SU-DHL-6 (cell line): ENCODE data around the gene RASSF3.

ENCODE experiments used
- H2AFZ ChIP-seq: fragments of 200-600 bp; sonication (generic); 2 replicates; pipeline ENCODE4 v1.6.1; 2014; ENCODE audit warnings: low read depth, mild to moderate bottlenecking, moderate library complexity, mixed read lengths, antibody characterized with exemption, low read length; ENCODE audit not compliant: severe bottlenecking
- H3F3A ChIP-seq: fragments of 200-600 bp; shearing (Covaris generic); 2 replicates; pipeline ENCODE4 v1.6.0; 2016; ENCODE audit warnings: antibody characterized with exemption, mild to moderate bottlenecking; ENCODE audit not compliant: insufficient read depth
- H3K27ac ChIP-seq: fragments of 200-600 bp; sonication (generic); 2 replicates; pipeline ENCODE4 v1.5.1; 2016; ENCODE audit warnings: low read depth, mild to moderate bottlenecking, low read length, moderate library complexity, mixed read lengths
- H3K27me3 ChIP-seq: fragments of 200-600 bp; sonication (generic), shearing (Covaris generic); 2 replicates; pipeline ENCODE4 v1.6.0; 2014; ENCODE audit warnings: mild to moderate bottlenecking, low read length
- H3K36me3 ChIP-seq: fragments of 200-600 bp; sonication (generic); 2 replicates; pipeline ENCODE4 v1.6.1; 2014; ENCODE audit warnings: mild to moderate bottlenecking, low read length, mixed read lengths
- H3K4me2 ChIP-seq: fragments of 300-600, 200-600 bp; shearing (Covaris generic), sonication (generic); 2 replicates; pipeline ENCODE4 v1.6.0; 2014; ENCODE audit warnings: low read length, low read depth, mild to moderate bottlenecking; ENCODE audit not compliant: poor library complexity, severe bottlenecking
- H3K4me3 ChIP-seq: fragments of 200-600 bp; sonication (generic); 2 replicates; pipeline ENCODE4 v1.5.1; 2014; ENCODE audit warnings: antibody characterized with exemption, low read length, mild to moderate bottlenecking, mixed read lengths; ENCODE audit not compliant: insufficient read depth, poor library complexity, severe bottlenecking
- H3K79me2 ChIP-seq: fragments of 200-600 bp; sonication (generic); 2 replicates; pipeline ENCODE4 v1.6.1; 2014; ENCODE audit warnings: mild to moderate bottlenecking, low read length, moderate library complexity; ENCODE audit not compliant: insufficient read depth
- H3K9ac ChIP-seq: fragments of 200-600 bp; sonication (generic); 2 replicates; pipeline ENCODE4 v1.7.0; 2014; ENCODE audit warnings: mild to moderate bottlenecking, low read length
- H3K9me2 ChIP-seq: fragments of 200-600 bp; sonication (generic); replicated peaks from 2 replicates; pipeline ENCODE4 v1.6.1; 2014; ENCODE audit warnings: low read length; ENCODE audit not compliant: insufficient read depth
- H3K9me3 ChIP-seq: fragments of 200-600 bp; sonication (generic); 2 replicates; pipeline ENCODE4 v1.6.1; 2014; ENCODE audit warnings: low read length, mixed read lengths; ENCODE audit not compliant: insufficient read depth
- H4K20me1 ChIP-seq: fragments of 200-600 bp; sonication (generic); 2 replicates; pipeline ENCODE4 v1.6.1; 2014; ENCODE audit warnings: low read depth, mild to moderate bottlenecking, antibody characterized with exemption, low read length, moderate library complexity, mixed read lengths
- EZH2phosphoT487 ChIP-seq: fragments of 200-600 bp; sonication (generic), shearing (Covaris generic); conservative IDR thresholded peaks from 2 replicates; pipeline ENCODE4 v1.6.1; 2018; ENCODE audit warnings: mild to moderate bottlenecking, antibody characterized with exemption, low read length, moderate library complexity, mixed read lengths
- TF ChIP-seq, protein P1 (sequence below): fragments of 200-600 bp; sonication (generic); IDR thresholded peaks from one replicate; pipeline ENCODE4 v1.5.1; 2017; ENCODE audit warnings: antibody characterized with exemption, mild to moderate bottlenecking, low read length, moderate library complexity; ENCODE audit not compliant: insufficient read depth, poor library complexity, severe bottlenecking

The RASSF3 gene

DNA sequence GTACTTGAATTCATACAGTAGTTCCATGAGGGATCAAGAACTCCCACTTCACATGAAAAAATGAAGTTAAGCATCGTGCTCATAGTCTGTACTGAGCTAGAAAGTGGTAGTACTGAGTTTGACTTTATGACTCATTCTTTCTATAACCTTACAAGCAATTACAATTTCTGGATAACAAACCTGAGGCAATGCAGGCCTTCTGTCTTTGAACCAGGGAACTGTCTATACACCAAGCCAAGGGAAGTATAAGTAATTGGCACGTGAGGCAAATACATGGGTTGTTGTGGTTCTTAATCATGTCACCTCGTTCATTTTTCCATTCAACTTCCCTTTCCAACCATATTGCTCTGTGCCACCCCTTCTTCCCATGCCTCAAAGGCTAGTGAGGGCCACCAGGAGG, 132.1 kb downstream of the RASSF3 start:
- no peak overlapping the region for H3K27ac ChIP-seq
- H3F3A ChIP-seq: no peaks in the 10 kb centered on the region
- no peak overlapping the region for H3K4me3 ChIP-seq
- H3K4me2 ChIP-seq: no peak overlapping the region
- peaks cover 11% of the 10 kb centered on the region; the same call in 1 of the 2 replicates for H3K36me3 ChIP-seq
- no peaks in the 10 kb centered on the region for H4K20me1 ChIP-seq
- no peak overlapping the region for H3K9ac ChIP-seq
- no peaks in the 10 kb centered on the region for H3K27me3 ChIP-seq
- no peaks in the 10 kb centered on the region for H3K9me2 ChIP-seq
- TF ChIP-seq, protein P1, sequence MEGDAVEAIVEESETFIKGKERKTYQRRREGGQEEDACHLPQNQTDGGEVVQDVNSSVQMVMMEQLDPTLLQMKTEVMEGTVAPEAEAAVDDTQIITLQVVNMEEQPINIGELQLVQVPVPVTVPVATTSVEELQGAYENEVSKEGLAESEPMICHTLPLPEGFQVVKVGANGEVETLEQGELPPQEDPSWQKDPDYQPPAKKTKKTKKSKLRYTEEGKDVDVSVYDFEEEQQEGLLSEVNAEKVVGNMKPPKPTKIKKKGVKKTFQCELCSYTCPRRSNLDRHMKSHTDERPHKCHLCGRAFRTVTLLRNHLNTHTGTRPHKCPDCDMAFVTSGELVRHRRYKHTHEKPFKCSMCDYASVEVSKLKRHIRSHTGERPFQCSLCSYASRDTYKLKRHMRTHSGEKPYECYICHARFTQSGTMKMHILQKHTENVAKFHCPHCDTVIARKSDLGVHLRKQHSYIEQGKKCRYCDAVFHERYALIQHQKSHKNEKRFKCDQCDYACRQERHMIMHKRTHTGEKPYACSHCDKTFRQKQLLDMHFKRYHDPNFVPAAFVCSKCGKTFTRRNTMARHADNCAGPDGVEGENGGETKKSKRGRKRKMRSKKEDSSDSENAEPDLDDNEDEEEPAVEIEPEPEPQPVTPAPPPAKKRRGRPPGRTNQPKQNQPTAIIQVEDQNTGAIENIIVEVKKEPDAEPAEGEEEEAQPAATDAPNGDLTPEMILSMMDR: no peak
- H3K9me3 ChIP-seq: no peaks in the 10 kb centered on the region
- no peak overlapping the region for H2AFZ ChIP-seq
- no peaks in the 10 kb centered on the region for H3K79me2 ChIP-seq

- Histone ChIP-seq H3K4me2 (no peak overlapping the region), H3K9me3 (no peaks in the 10 kb centered on the region), H3K27me3 (no peaks in the 10 kb centered on the region), H3K36me3 (peaks cover 11% of the 10 kb centered on the region; the same call in 1 of the 2 replicates), H3K4me3 (no peak overlapping the region), H3K79me2 (no peaks in the 10 kb centered on the region), H3K9me2 (no peaks in the 10 kb centered on the region), H2AFZ (no peak overlapping the region), H3K27ac (no peak overlapping the region), H3F3A (no peaks in the 10 kb centered on the region), H4K20me1 (no peaks in the 10 kb centered on the region), H3K9ac (no peak overlapping the region)
- no peak for TF ChIP-seq EZH2phosphoT487
- TF ChIP-seq, protein P1: no peak
Measured at GRCh38 chr12:64743206-64743605, 132.9 kb downstream of the RASSF3 start.

GRCh38 chr12:64744422-64745258, 134.3 kb downstream of the RASSF3 start:
- no peak overlapping the region for H3K9ac ChIP-seq
- no peak overlapping the region for H3K4me3 ChIP-seq
- no peak for TF ChIP-seq EZH2phosphoT487
- TF ChIP-seq, protein P1: no peak
- H3K36me3 ChIP-seq: peaks cover 11% of the 10 kb centered on the region; the same call in 1 of the 2 replicates
- no peaks in the 10 kb centered on the region for H3F3A ChIP-seq
- no peaks in the 10 kb centered on the region for H3K9me3 ChIP-seq
- H3K9me2 ChIP-seq: no peaks in the 10 kb centered on the region
- no peaks in the 10 kb centered on the region for H3K27me3 ChIP-seq
- no peaks in the 10 kb centered on the region for H3K79me2 ChIP-seq
- no peak overlapping the region for H3K4me2 ChIP-seq
- no peak overlapping the region for H2AFZ ChIP-seq
- H4K20me1 ChIP-seq: no peaks in the 10 kb centered on the region
- no peak overlapping the region for H3K27ac ChIP-seq
